Astrocyte (in vitro differentiated cells and primary cell): ENCODE measurements around the gene NAA15. TPM values are rescaled to one million over a fixed set of nuclear protein-coding genes. Genes with fewer than 3 reads are reported as not detected.

Experiments used
- DNase-seq: peaks from one replicate; pipeline ENCODE4 v3.0.0-alpha.2; 2010; ENCODE audit warnings: low read depth
- FAIRE-seq: peaks from 2 replicates; lab custom pipeline; 2011; peaks lifted over from hg19 to GRCh38; lab: Jason Lieb, UNC
- H2AFZ ChIP-seq: 2 replicates; pipeline ENCODE4 v1.6.0; 2012; ENCODE audit warnings: low read depth, low read length, inconsistent platforms
- H3K27ac ChIP-seq: 2 replicates; pipeline ENCODE4 v1.5.1; 2011; ENCODE audit warnings: low read depth, low read length, inconsistent platforms
- H3K27me3 ChIP-seq: 2 replicates; pipeline ENCODE4 v1.6.0; 2011; ENCODE audit warnings: low read length, inconsistent platforms; ENCODE audit not compliant: insufficient read depth
- H3K36me3 ChIP-seq: 2 replicates; pipeline ENCODE4 v1.5.1; 2011; ENCODE audit warnings: low read length, inconsistent platforms; ENCODE audit not compliant: insufficient read depth
- H3K4me1 ChIP-seq: 2 replicates; pipeline ENCODE4 v1.5.1; 2011; ENCODE audit warnings: low read length, inconsistent platforms; ENCODE audit not compliant: insufficient read depth
- H3K4me2 ChIP-seq: 2 replicates; pipeline ENCODE4 v1.6.0; 2012; ENCODE audit warnings: low read length, inconsistent platforms
- H3K4me3 ChIP-seq: 2 replicates; pipeline ENCODE4 v1.5.1; 2011; ENCODE audit warnings: low read depth, mild to moderate bottlenecking, low read length, inconsistent platforms; ENCODE audit not compliant: insufficient read depth
- H3K79me2 ChIP-seq: 2 replicates; pipeline ENCODE4 v1.6.0; 2012; ENCODE audit warnings: mild to moderate bottlenecking, low read length, inconsistent platforms; ENCODE audit not compliant: insufficient read depth
- H3K9ac ChIP-seq: 2 replicates; pipeline ENCODE4 v1.6.0; 2012; ENCODE audit warnings: mild to moderate bottlenecking, low read length, inconsistent platforms
- H3K9me3 ChIP-seq: 2 replicates; pipeline ENCODE4 v1.5.1; 2012; ENCODE audit warnings: low read depth, mild to moderate bottlenecking, low read length, inconsistent platforms; ENCODE audit not compliant: insufficient read depth
- H4K20me1 ChIP-seq: 2 replicates; pipeline ENCODE4 v1.6.0; 2012; ENCODE audit warnings: low read length, inconsistent platforms; ENCODE audit not compliant: insufficient read depth
- H3K27ac Mint-ChIP-seq: one replicate; pipeline ENCODE4 v1.8.0; 2021; ENCODE audit warnings: mild to moderate bottlenecking, mixed read lengths; ENCODE audit not compliant: unreplicated experiment
- H3K27me3 Mint-ChIP-seq: one replicate; pipeline ENCODE4 v1.8.0; 2021; ENCODE audit warnings: low read depth, mixed read lengths; ENCODE audit not compliant: unreplicated experiment
- H3K36me3 Mint-ChIP-seq: one replicate; pipeline ENCODE4 v1.8.0; 2021; ENCODE audit warnings: low read depth, mixed read lengths; ENCODE audit not compliant: unreplicated experiment
- H3K4me1 Mint-ChIP-seq: one replicate; pipeline ENCODE4 v1.8.0; 2021; ENCODE audit warnings: low read depth, mixed read lengths; ENCODE audit not compliant: unreplicated experiment
- H3K4me3 Mint-ChIP-seq: one replicate; pipeline ENCODE4 v1.8.0; 2021; ENCODE audit warnings: mild to moderate bottlenecking, moderate library complexity, mixed read lengths; ENCODE audit not compliant: unreplicated experiment
- H3K9me3 Mint-ChIP-seq: one replicate; pipeline ENCODE4 v1.8.0; 2021; ENCODE audit warnings: mild to moderate bottlenecking, mixed read lengths; ENCODE audit not compliant: unreplicated experiment
- EZH2 ChIP-seq: IDR thresholded peaks from 2 replicates; pipeline ENCODE4 v1.6.1; 2012; ENCODE audit warnings: mild to moderate bottlenecking, low read length, inconsistent platforms; ENCODE audit not compliant: insufficient read depth
- total RNA-seq: library from RNA; stranded (reverse); gene quantifications from 2 replicates; pipeline ENCODE4 v1.2.1, GENCODE V29; 2021
- TF ChIP-seq, protein P1 (sequence below): IDR thresholded peaks from 2 replicates; pipeline ENCODE4 v1.5.1; 2011; ENCODE audit warnings: low read depth, mild to moderate bottlenecking, inconsistent platforms, low read length, moderate library complexity; ENCODE audit not compliant: insufficient read depth

Gene NAA15
- total RNA-seq, 1 donor from 2014 or later, result 64.5 TPM

DNA sequence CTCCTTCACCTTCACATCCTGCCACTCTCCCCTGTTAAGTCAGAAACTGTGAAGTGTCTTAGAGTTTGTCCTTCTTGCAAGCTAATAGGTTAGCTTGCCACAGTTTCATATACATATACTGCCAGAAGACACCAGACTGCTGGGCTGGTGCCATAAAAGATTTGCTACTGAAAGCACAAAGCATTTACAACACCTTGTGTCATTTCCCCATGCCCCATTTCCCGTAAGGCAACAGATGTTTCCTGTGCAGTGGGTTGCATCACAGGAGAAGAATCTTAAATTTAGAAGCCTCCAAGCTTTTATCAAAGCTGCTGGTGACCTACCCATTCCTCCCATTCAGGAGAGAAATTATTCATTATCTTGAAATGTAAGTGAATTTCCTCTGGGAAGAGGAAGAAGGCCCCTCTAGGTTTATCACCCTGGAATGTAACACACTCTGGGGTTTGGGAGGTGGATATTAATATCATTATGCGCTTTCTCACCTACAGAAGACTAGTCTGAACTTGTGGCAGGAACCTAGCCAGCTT is 118.1 kb downstream of the NAA15 start:
- H3K4me1 Mint-ChIP-seq, result peaks cover 16% of the 10 kb centered on the region
- no peak overlapping the region for H3K9ac ChIP-seq
- peak; percentile 94 for DNase-seq
- no peaks in the 10 kb centered on the region for H3K27me3 Mint-ChIP-seq
- no peak overlapping the region for H3K4me3 ChIP-seq
- peaks cover 14% of the 10 kb centered on the region for H3K4me1 ChIP-seq
- H3K79me2 ChIP-seq, result no peaks in the 10 kb centered on the region
- H4K20me1 ChIP-seq, result no peaks in the 10 kb centered on the region
- no peaks in the 10 kb centered on the region for H3K36me3 ChIP-seq
- no peak overlapping the region for H3K4me3 Mint-ChIP-seq
- H2AFZ ChIP-seq, result no peak overlapping the region
- H3K4me2 ChIP-seq, result peak overlapping the region; percentile 56
- H3K9me3 ChIP-seq, result no peaks in the 10 kb centered on the region
- no peak for TF ChIP-seq EZH2
- TF ChIP-seq, protein P1, sequence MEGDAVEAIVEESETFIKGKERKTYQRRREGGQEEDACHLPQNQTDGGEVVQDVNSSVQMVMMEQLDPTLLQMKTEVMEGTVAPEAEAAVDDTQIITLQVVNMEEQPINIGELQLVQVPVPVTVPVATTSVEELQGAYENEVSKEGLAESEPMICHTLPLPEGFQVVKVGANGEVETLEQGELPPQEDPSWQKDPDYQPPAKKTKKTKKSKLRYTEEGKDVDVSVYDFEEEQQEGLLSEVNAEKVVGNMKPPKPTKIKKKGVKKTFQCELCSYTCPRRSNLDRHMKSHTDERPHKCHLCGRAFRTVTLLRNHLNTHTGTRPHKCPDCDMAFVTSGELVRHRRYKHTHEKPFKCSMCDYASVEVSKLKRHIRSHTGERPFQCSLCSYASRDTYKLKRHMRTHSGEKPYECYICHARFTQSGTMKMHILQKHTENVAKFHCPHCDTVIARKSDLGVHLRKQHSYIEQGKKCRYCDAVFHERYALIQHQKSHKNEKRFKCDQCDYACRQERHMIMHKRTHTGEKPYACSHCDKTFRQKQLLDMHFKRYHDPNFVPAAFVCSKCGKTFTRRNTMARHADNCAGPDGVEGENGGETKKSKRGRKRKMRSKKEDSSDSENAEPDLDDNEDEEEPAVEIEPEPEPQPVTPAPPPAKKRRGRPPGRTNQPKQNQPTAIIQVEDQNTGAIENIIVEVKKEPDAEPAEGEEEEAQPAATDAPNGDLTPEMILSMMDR, result no peak
- no peak for FAIRE-seq
- H3K27ac Mint-ChIP-seq, result peak overlapping the region; percentile 92
- H3K27me3 ChIP-seq, result no peaks in the 10 kb centered on the region
- peaks cover 6% of the 10 kb centered on the region for H3K9me3 Mint-ChIP-seq
- peaks cover 21% of the 10 kb centered on the region for H3K36me3 Mint-ChIP-seq
- no peak overlapping the region for H3K27ac ChIP-seq

DNA sequence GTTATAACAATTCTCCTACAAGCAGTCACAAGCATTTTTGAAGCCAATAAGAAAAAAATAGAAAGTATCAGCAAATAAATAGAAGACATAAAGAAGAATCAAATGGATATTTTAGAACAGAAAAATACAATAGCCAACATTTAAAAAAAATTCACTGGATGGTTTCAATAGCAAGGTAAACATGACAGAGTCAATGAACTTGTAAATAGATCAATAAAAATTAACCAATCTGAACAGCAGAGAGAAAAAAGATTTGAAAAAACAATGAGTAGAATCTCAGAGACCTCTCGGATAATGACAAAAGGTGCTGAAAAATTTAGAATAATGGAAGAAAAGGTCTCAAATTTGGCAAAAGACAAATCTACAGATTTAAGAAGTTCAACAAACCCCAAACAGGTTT is 119.3 kb downstream of the NAA15 start:
- H3K4me1 Mint-ChIP-seq, result peaks cover 16% of the 10 kb centered on the region
- DNase-seq, result no peak

DNA sequence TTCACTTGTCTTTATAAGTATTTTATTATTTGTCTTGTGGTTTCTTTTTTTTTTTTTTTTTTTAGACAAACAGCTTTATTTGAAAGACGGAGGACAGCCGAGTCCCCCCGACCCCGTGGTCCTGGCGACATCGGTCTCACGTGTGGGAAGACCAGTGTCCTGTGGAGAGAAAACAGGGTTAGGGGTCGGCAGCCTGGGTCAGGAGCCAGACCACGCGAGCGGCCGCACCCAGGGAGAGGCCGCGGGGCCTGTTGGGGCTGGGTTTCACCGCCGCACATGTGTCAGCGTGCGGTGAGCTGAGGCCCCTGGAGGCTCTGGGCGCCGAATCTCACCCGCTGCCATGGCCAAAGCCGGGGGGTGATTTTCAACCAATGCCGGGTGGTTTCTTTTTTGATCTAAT is 134.8 kb downstream of the NAA15 start:
- Histone ChIP-seq H3K4me3 (no peak overlapping the region), H2AFZ (no peak overlapping the region), H3K79me2 (no peaks in the 10 kb centered on the region), H4K20me1 (no peaks in the 10 kb centered on the region), H3K36me3 (no peaks in the 10 kb centered on the region), H3K9me3 (no peaks in the 10 kb centered on the region), H3K27ac (no peak overlapping the region), H3K9ac (no peak overlapping the region), H3K4me1 (no peaks in the 10 kb centered on the region), H3K4me2 (no peak overlapping the region), H3K27me3 (no peaks in the 10 kb centered on the region)
- Mint-ChIP-seq H3K36me3 (peaks cover 47% of the 10 kb centered on the region), H3K9me3 (peaks cover 26% of the 10 kb centered on the region), H3K27me3 (no peaks in the 10 kb centered on the region), H3K27ac (no peak overlapping the region), H3K4me3 (no peak overlapping the region), H3K4me1 (peaks cover 8% of the 10 kb centered on the region)
- TF ChIP-seq, protein P1, result no peak
- FAIRE-seq, result no peak
- no peak for DNase-seq

More for the DNA sequence above, 119.3 kb downstream of the NAA15 start:
- Histone ChIP-seq H3K4me1 (peaks cover 14% of the 10 kb centered on the region), H3K4me3 (no peak overlapping the region), H4K20me1 (no peaks in the 10 kb centered on the region), H2AFZ (no peak overlapping the region), H3K27ac (no peak overlapping the region), H3K9ac (no peak overlapping the region), H3K79me2 (no peaks in the 10 kb centered on the region), H3K4me2 (no peak overlapping the region), H3K27me3 (no peaks in the 10 kb centered on the region), H3K36me3 (no peaks in the 10 kb centered on the region), H3K9me3 (no peaks in the 10 kb centered on the region)
- Mint-ChIP-seq H3K36me3 (peaks cover 15% of the 10 kb centered on the region), H3K9me3 (peaks cover 6% of the 10 kb centered on the region), H3K27me3 (no peaks in the 10 kb centered on the region), H3K4me3 (no peak overlapping the region), H3K27ac (no peak overlapping the region)
- peak; percentile 80 for FAIRE-seq
- TF ChIP-seq EZH2, result no peak
- TF ChIP-seq, protein P1, result no peak
